ENCODE results near the gene CPLANE2. TPM values are rescaled to one million over a fixed set of nuclear protein-coding genes. Genes with fewer than 3 reads are reported as not detected.
A peak's percentile ranks its signal among the peaks of the same experiment; 100 is the strongest.

CPLANE2 gene
- total RNA-seq, 1 donor from 2014 or later, result 3.0 TPM

DNA sequence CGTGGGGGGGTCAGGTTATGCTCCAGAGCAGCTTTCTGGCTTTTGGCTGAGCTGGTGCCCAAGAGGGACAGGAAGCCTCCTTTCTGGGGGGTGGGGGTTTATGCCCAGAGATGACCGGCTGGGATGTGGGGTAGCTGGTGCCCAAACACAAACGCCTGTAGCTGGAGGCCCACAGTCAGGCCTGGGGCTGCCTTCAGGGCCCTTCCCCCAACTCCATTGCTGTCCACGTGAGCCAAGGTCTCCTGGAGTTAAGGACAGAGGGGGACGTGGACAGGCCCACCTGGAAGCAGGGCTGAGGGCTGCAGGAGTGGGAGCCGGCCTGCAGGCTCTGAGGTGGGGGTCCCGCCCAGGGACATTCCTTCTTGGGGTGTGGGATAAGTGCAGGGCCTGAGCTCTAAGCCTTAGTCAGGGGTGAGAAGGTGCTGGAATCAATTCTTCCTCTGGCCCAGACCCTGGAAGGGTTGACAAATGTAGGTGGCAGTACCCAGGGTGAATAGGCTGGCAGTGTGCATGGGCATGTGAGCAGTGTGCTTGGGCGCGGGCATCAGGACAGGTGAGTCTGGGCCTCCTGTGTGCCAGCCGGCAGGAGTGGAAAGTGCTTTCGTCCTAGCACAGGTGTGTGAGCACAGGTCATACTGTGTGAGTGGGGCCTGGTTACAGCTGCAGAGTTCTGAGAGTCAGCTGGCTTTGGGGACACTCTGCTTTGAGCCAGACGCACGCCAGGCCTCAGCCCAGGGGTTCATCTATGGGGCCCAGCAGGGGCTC, 6.8 kb downstream of the CPLANE2 start:
- peaks cover 53% of the 10 kb centered on the region for H3K27me3 ChIP-seq
- no peak overlapping the region for H3K9ac ChIP-seq
- no peak overlapping the region for H2AFZ ChIP-seq (replicated peaks)
- Mint-ChIP-seq H3K27ac (no peak overlapping the region), H3K36me3 (peaks cover 1% of the 10 kb centered on the region), H3K4me1 (peaks cover 20% of the 10 kb centered on the region), H3K9me3 (no peaks in the 10 kb centered on the region), H3K27me3 (ENCODE audit: insufficient read depth, low read depth) (peaks cover 40% of the 10 kb centered on the region), H3K4me3 (no peak overlapping the region)
- H3K4me1 ChIP-seq, result peaks cover 13% of the 10 kb centered on the region
- H3K27ac ChIP-seq, result no peak overlapping the region
- no peak overlapping the region for H3K4me3 ChIP-seq
- H3K4me2 ChIP-seq, result no peak overlapping the region
- H3F3A ChIP-seq (ENCODE audit: low read depth), result peaks cover 21% of the 10 kb centered on the region
- no peaks in the 10 kb centered on the region for H3K9me3 ChIP-seq (ENCODE audit: low read depth)
- H3K79me2 ChIP-seq (ENCODE audit: low read depth), result no peaks in the 10 kb centered on the region
- H3K36me3 ChIP-seq, result no peaks in the 10 kb centered on the region
- no peak for DNase-seq (ENCODE audit: low spot score)
- peaks cover 29% of the 10 kb centered on the region for H4K20me1 ChIP-seq (ENCODE audit: low read depth)
- TF ChIP-seq EZH2phosphoT487 (IDR thresholded peaks at IDR 0.05), result no peak
- no peak for TF ChIP-seq EZH2 (IDR thresholded peaks at IDR 0.05)
- TF ChIP-seq, protein P1, sequence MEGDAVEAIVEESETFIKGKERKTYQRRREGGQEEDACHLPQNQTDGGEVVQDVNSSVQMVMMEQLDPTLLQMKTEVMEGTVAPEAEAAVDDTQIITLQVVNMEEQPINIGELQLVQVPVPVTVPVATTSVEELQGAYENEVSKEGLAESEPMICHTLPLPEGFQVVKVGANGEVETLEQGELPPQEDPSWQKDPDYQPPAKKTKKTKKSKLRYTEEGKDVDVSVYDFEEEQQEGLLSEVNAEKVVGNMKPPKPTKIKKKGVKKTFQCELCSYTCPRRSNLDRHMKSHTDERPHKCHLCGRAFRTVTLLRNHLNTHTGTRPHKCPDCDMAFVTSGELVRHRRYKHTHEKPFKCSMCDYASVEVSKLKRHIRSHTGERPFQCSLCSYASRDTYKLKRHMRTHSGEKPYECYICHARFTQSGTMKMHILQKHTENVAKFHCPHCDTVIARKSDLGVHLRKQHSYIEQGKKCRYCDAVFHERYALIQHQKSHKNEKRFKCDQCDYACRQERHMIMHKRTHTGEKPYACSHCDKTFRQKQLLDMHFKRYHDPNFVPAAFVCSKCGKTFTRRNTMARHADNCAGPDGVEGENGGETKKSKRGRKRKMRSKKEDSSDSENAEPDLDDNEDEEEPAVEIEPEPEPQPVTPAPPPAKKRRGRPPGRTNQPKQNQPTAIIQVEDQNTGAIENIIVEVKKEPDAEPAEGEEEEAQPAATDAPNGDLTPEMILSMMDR (IDR thresholded peaks at IDR 0.05), result no peak

DNA sequence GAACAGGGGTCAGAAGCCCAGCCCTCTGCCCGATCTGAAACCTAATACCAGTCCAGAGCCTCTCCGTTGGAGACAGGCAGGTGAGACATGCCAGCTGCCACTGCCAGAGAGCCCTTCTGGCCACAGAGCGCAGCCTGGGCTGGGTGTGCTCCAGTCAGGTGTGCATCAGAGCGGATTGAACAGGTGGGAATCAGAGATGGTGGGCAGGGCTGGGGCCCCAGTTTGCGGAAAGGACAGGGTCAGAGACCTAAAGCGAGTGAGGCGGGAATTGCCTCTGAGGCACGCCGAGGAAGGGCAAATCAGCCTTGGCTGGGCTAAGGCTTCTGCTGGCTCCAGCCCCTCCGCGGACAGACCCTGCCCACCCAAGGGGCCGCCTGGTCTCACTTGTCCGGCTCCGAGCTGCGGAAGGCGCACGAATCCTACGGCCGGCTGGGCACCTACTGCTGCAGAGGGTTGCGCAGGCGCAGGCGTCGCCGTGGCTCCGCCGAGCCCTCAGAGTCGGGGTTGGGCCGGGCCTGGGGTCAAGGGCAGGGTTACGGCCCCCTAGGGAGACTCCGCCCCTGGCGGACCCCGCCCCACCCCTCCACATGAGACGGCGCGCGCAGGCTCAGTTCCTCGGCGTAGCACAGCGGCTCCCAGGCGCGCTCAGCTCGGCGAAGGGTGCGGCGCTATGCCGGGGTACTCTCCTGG, 10.3 kb downstream of the CPLANE2 start:
- Mint-ChIP-seq H3K36me3 (no peaks in the 10 kb centered on the region), H3K9me3 (no peaks in the 10 kb centered on the region), H3K4me1 (peaks cover 23% of the 10 kb centered on the region), H3K27me3 (ENCODE audit: insufficient read depth, low read depth) (peaks cover 52% of the 10 kb centered on the region), H3K27ac (no peak overlapping the region), H3K4me3 (peak overlapping the region; percentile 83)
- Histone ChIP-seq H3K27ac (no peak overlapping the region), H3K4me2 (peak overlapping the region; percentile 64), H4K20me1 (ENCODE audit: low read depth) (peaks cover 29% of the 10 kb centered on the region), H2AFZ (replicated peaks) (no peak overlapping the region), H3F3A (ENCODE audit: low read depth) (peaks cover 21% of the 10 kb centered on the region), H3K79me2 (ENCODE audit: low read depth) (no peaks in the 10 kb centered on the region), H3K36me3 (no peaks in the 10 kb centered on the region), H3K4me3 (peak overlapping the region; percentile 29), H3K27me3 (peaks cover 88% of the 10 kb centered on the region), H3K9ac (no peak overlapping the region), H3K9me3 (ENCODE audit: low read depth) (no peaks in the 10 kb centered on the region), H3K4me1 (peaks cover 13% of the 10 kb centered on the region)
- DNase-seq (ENCODE audit: low spot score), result peak; percentile 70
- TF ChIP-seq EZH2 (IDR thresholded peaks at IDR 0.05) (no peak), EZH2phosphoT487 (IDR thresholded peaks at IDR 0.05) (no peak)
- TF ChIP-seq, protein P1 (IDR thresholded peaks at IDR 0.05), result no peak

DNA sequence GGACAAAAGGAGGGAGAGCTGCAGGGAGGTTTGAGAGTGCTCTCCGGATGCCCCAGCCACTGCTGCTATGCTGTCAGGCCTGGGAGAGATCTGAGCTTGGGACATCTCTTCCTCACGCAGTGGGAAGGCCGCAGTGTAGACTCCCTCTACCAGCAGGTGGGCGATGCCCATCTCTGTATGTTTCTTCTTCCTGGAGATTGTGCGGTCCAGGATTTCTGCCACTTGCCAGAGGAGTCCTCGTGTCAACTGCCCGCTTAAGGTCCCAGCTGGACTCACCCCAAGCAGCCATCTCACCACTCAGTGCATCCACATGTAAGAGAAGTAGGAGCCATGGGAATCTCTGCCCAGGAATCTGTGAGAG, 10.9 kb downstream of the CPLANE2 start:
- H3K4me1 Mint-ChIP-seq, result peaks cover 23% of the 10 kb centered on the region
- Histone ChIP-seq H3F3A (ENCODE audit: low read depth) (peaks cover 21% of the 10 kb centered on the region), H4K20me1 (ENCODE audit: low read depth) (peaks cover 29% of the 10 kb centered on the region), H2AFZ (replicated peaks) (no peak overlapping the region), H3K9me3 (ENCODE audit: low read depth) (no peaks in the 10 kb centered on the region), H3K27me3 (peaks cover 93% of the 10 kb centered on the region), H3K4me2 (peak overlapping the region; percentile 64), H3K9ac (no peak overlapping the region), H3K4me1 (peaks cover 13% of the 10 kb centered on the region), H3K27ac (no peak overlapping the region), H3K4me3 (peak overlapping the region; percentile 29), H3K79me2 (ENCODE audit: low read depth) (no peaks in the 10 kb centered on the region), H3K36me3 (no peaks in the 10 kb centered on the region)
- no peaks in the 10 kb centered on the region for H3K9me3 Mint-ChIP-seq
- no peaks in the 10 kb centered on the region for H3K36me3 Mint-ChIP-seq
- no peak for DNase-seq (ENCODE audit: low spot score)
- no peak overlapping the region for H3K27ac Mint-ChIP-seq
- H3K27me3 Mint-ChIP-seq (ENCODE audit: insufficient read depth, low read depth), result peaks cover 52% of the 10 kb centered on the region
- peak overlapping the region; percentile 83 for H3K4me3 Mint-ChIP-seq
- TF ChIP-seq, protein P1 (IDR thresholded peaks at IDR 0.05), result no peak
- no peak for TF ChIP-seq EZH2 (IDR thresholded peaks at IDR 0.05)
- TF ChIP-seq EZH2phosphoT487 (IDR thresholded peaks at IDR 0.05), result no peak

Measured in neural progenitor cell (in vitro differentiated cells).